ENCODE measurements around the gene KRTAP3-2. TPM values are rescaled to one million over a fixed set of nuclear protein-coding genes. Genes with fewer than 3 reads are reported as not detected.

The KRTAP3-2 gene
- total RNA-seq, 1 experiment from 2014 or later: not detected

DNA sequence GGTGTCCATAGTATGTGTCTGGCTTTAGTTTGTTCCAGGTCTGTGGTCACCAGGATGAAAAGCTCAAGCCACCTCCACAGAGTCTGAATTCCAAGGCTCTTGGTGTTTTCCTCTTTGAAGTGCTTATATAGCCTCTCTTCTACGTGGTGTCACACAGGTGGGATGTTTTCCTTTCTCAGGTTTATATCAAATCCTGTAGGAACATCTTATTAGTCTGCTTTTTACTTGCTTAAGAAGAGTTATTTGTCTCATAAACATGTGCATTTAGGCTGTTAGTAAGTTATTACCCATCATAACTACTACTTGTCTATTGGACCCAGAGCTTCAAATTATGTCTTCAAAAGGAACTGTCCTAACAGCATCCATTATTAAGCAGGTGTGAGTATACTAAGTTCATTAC, 32.9 kb downstream of the KRTAP3-2 start, which contains the start of gene KRT39:
TSS of gene KRT39 (minus strand) at position 101 of the 400 bp plus-strand sequence. CDS start at position 9, 92 bp downstream.
- Histone ChIP-seq H3K79me2 (ENCODE audit: insufficient read depth, low read length) (no peaks in the 10 kb centered on the region), H3K27ac (ENCODE audit: insufficient read length, low read depth, low read length) (no peak within 1 kb of the TSS), H2BK5ac (ENCODE audit: insufficient read length, low read length) (no peak within 1 kb of the TSS), H2BK15ac (ENCODE audit: low read depth, low read length) (no peak within 1 kb of the TSS), H4K5ac (ENCODE audit: insufficient read length, low read depth, low read length) (no peak within 1 kb of the TSS), H3K4ac (ENCODE audit: low read depth, low read length) (no peak within 1 kb of the TSS), H3K23ac (ENCODE audit: insufficient read length, low read depth, low read length) (no peak within 1 kb of the TSS), H3K18ac (ENCODE audit: insufficient read length, low read depth, low read length) (no peak within 1 kb of the TSS), H2AFZ (ENCODE audit: low read length) (no peak within 1 kb of the TSS), H4K8ac (replicated peaks; ENCODE audit: insufficient read length, low read depth, low read length) (no peak within 1 kb of the TSS), H3K14ac (ENCODE audit: insufficient read depth, low read length) (no peak within 1 kb of the TSS), H2BK12ac (ENCODE audit: insufficient read length, low read depth, low read length) (no peak within 1 kb of the TSS), H2BK20ac (ENCODE audit: low read depth, low read length, poor library complexity, severe bottlenecking) (no peak within 1 kb of the TSS), H3K9me3 (ENCODE audit: control insufficient read depth, low read depth, low read length) (no peaks in the 10 kb centered on the region), H3K27me3 (ENCODE audit: insufficient read depth, low read length) (no peaks in the 10 kb centered on the region), H3K79me1 (ENCODE audit: insufficient read depth, low read depth, low read length, poor library complexity, severe bottlenecking) (no peaks in the 10 kb centered on the region), H4K91ac (ENCODE audit: insufficient read length, low read depth, low read length) (no peak within 1 kb of the TSS), H2BK120ac (ENCODE audit: low read depth, low read length, poor library complexity, severe bottlenecking) (no peak within 1 kb of the TSS), H3K4me2 (ENCODE audit: insufficient read depth, insufficient read length, low read length) (no peak within 1 kb of the TSS), H3K4me1 (ENCODE audit: insufficient read depth, low read length) (no peaks in the 10 kb centered on the region), H3T11ph (ENCODE audit: low read length) (no peak within 1 kb of the TSS), H3K23me2 (ENCODE audit: insufficient read length, low read depth, low read length, poor library complexity, severe bottlenecking) (no peaks in the 10 kb centered on the region), H3K9ac (ENCODE audit: extremely low read depth, insufficient read length, low read length) (no peak within 1 kb of the TSS), H4K20me1 (ENCODE audit: control insufficient read depth, insufficient read depth, insufficient read length) (no peaks in the 10 kb centered on the region), H2AK5ac (ENCODE audit: insufficient read length, low read length) (no peak within 1 kb of the TSS), H3K56ac (ENCODE audit: insufficient read length, low read depth, low read length) (no peak within 1 kb of the TSS)
- DNase-seq: no peak
- Mint-ChIP-seq H3K9me3 (peaks cover 0 to 3% of the 10 kb centered on the region in 2 experiments; a peak in 1 of 5 replicates), H3K4me1 (no peaks in the 10 kb centered on the region), H3K36me3 (ENCODE audit: insufficient read depth in 1 of 3, low read depth in 3 of 3) (0 out of 7 replicates have a peak, but pooled peaks cover 0 to 3% (median 0%) of the 10 kb centered on the region in 3 experiments), H3K27me3 (ENCODE audit: low read depth) (no peaks in the 10 kb centered on the region; the same call in none of the 2 replicates), H3K4me3 (no peak within 1 kb of the TSS), H3K27ac (peak within 1 kb of the TSS in 1 of 3 experiments; percentile 65; a peak in 1 of 7 replicates)
- no CpG with 5 or more reads among the region's 1 CpG for WGBS (ENCODE audit: extremely low coverage, insufficient read length, low lambda C conversion rate)
- TF ChIP-seq, protein P1, sequence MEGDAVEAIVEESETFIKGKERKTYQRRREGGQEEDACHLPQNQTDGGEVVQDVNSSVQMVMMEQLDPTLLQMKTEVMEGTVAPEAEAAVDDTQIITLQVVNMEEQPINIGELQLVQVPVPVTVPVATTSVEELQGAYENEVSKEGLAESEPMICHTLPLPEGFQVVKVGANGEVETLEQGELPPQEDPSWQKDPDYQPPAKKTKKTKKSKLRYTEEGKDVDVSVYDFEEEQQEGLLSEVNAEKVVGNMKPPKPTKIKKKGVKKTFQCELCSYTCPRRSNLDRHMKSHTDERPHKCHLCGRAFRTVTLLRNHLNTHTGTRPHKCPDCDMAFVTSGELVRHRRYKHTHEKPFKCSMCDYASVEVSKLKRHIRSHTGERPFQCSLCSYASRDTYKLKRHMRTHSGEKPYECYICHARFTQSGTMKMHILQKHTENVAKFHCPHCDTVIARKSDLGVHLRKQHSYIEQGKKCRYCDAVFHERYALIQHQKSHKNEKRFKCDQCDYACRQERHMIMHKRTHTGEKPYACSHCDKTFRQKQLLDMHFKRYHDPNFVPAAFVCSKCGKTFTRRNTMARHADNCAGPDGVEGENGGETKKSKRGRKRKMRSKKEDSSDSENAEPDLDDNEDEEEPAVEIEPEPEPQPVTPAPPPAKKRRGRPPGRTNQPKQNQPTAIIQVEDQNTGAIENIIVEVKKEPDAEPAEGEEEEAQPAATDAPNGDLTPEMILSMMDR (conservative IDR thresholded peaks at IDR 0.05): no peak
